ENCODE measurements around the gene TBC1D24. TPM values are rescaled to one million over a fixed set of nuclear protein-coding genes. Genes with fewer than 3 reads are reported as not detected.
A peak's percentile ranks its signal among the peaks of the same experiment; 100 is the strongest.

TBC1D24 gene
- total and polyA plus RNA-seq, 9 of the 15 experiments (the other 6 are each of a cell fraction or from before 2014, with no cell fraction given): 1.7 to 22.6 (median 7.2) TPM

GRCh38 chr16:2497116-2497630, 22.2 kb downstream of the TBC1D24 start (continued):
- TF ChIP-seq PRDM10 (IDR thresholded peaks at IDR 0.05; ENCODE audit: partially characterized antibody) (peak; percentile 71), XRCC4 (IDR thresholded peaks at IDR 0.05; ENCODE audit: extremely low read depth, insufficient read depth, insufficient read length) (no peak), PHF20 (IDR thresholded peaks at IDR 0.05; ENCODE audit: partially characterized antibody) (peak; percentile 15), E2F4 (CRISPR knock-in tag; IDR thresholded peaks at IDR 0.05; ENCODE audit: low read depth) (no peak), PML (IDR thresholded peaks at IDR 0.05; ENCODE audit: low read length) (no peak), GATA2 (CRISPR knock-in tag; IDR thresholded peaks at IDR 0.05) (no peak), EP400 (IDR thresholded peaks at IDR 0.05) (peak; percentile 47), MNT (conservative IDR thresholded peaks at IDR 0.05) (peak; percentile 37 to 64; a peak in 3 of 4 replicates), ZNF518B (CRISPR knock-in tag; IDR thresholded peaks at IDR 0.05) (no peak), CEBPG (CRISPR knock-in tag; IDR thresholded peaks at IDR 0.05) (no peak), CEBPG (tag; conservative IDR thresholded peaks at IDR 0.05 in 1 of 2, IDR thresholded peaks at IDR 0.05 in 1 of 2) (no peak), ZBTB9 (CRISPR knock-in tag; IDR thresholded peaks at IDR 0.05) (peak; percentile 99), SP1 (CRISPR knock-in tag; IDR thresholded peaks at IDR 0.05) (peak; percentile 50; the same call in 1 of the 2 replicates), VEZF1 (CRISPR knock-in tag; IDR thresholded peaks at IDR 0.05) (peak; percentile 27; the same call in 1 of the 2 replicates)
